Measurements from ENCODE around the gene FZD1. TPM values are rescaled to one million over a fixed set of nuclear protein-coding genes. Genes with fewer than 3 reads are reported as not detected.

Gene FZD1
- total and polyA plus RNA-seq, 2 of the 13 experiments (the other 11 are each of a cell fraction or from before 2014, with no cell fraction given): 0.22 to 0.80 TPM

DNA sequence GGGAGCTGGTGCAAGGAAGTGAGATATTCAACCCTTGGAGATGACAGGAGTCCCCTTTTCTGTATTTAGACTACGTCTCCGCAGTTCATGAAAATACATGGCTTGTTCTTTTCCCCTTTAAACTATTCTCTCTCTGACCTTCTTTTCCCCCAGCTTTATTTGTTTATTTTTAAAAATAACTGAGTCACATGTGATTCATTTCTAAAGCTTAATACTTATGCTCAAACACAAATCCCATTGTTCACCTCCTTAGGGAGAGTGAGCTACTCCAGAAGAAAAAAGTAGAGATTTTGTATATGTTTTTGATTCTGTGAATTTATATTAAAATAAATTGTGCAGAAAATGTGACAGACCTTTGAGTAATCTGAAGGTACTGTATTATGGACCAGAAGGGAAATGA is 35.9 kb upstream of the FZD1 start (continued):
- no peak for TF ChIP-seq RARG (CRISPR knock-in tag; IDR thresholded peaks at IDR 0.05; ENCODE audit: low read depth)

DNA sequence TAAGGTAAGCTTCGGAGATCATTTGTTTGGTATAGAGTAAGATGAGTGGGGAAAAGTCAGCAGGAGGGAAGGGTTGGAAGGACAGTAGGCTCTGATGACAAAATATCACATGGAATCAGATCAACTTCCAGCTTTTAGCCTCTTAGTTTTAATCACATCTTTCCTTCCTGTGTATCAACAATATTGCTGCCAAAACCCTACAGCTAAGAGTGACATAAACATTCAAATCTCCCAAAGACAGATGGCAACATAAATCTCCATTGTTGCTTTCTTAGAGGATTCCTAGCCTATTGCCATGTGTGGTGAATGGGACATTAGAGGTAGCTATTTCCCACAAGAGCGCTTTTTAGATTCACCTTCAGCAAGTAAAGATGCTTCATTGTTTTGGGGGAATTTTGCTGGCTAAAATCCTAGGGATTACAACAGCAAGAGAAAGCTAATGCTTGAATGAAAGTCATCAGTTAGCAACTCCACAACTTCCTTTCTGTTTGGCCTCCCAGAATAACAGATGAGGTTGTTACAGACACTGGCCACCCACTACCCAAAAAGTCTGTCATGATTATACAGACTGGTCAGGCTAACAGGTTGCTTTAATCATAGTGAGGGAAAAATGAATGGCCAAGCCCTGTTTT is 35.2 kb upstream of the FZD1 start:
- H3K4me3 ChIP-seq (replicated peaks in 1 of 3; ENCODE audit: insufficient read depth in 1 of 3, low read depth in 2 of 3, low read length in 3 of 3): no peak overlapping the region

More for the DNA sequence above, 35.2 kb upstream of the FZD1 start:
- H3K9ac ChIP-seq (ENCODE audit: insufficient read depth, low read depth, low read length): no peak overlapping the region
- TF ChIP-seq, protein P1, sequence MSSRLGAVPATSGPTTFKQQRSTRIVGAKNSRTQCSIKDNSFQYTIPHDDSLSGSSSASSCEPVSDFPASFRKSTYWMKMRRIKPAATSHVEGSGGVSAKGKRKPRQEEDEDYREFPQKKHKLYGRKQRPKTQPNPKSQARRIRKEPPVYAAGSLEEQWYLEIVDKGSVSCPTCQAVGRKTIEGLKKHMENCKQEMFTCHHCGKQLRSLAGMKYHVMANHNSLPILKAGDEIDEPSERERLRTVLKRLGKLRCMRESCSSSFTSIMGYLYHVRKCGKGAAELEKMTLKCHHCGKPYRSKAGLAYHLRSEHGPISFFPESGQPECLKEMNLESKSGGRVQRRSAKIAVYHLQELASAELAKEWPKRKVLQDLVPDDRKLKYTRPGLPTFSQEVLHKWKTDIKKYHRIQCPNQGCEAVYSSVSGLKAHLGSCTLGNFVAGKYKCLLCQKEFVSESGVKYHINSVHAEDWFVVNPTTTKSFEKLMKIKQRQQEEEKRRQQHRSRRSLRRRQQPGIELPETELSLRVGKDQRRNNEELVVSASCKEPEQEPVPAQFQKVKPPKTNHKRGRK (CRISPR knock-in tag; IDR thresholded peaks at IDR 0.05): no peak
- TF ChIP-seq, protein P2, sequence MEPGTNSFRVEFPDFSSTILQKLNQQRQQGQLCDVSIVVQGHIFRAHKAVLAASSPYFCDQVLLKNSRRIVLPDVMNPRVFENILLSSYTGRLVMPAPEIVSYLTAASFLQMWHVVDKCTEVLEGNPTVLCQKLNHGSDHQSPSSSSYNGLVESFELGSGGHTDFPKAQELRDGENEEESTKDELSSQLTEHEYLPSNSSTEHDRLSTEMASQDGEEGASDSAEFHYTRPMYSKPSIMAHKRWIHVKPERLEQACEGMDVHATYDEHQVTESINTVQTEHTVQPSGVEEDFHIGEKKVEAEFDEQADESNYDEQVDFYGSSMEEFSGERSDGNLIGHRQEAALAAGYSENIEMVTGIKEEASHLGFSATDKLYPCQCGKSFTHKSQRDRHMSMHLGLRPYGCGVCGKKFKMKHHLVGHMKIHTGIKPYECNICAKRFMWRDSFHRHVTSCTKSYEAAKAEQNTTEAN (CRISPR knock-in tag; conservative IDR thresholded peaks at IDR 0.05): no peak
- no TSS peak for BruUV-seq (replicated peaks)
- H3K9me3 ChIP-seq (ENCODE audit: low read length): no peaks in the 10 kb centered on the region
- H4K20me1 ChIP-seq (ENCODE audit: insufficient read depth, low read length): no peaks in the 10 kb centered on the region
- no peak overlapping the region for H2AFZ ChIP-seq (ENCODE audit: low read length)
- H3K27me3 ChIP-seq (ENCODE audit: control insufficient read depth in 1 of 2, insufficient read depth in 2 of 2, low read length in 2 of 2): peaks cover 0 to 12% of the 10 kb centered on the region in 2 experiments; a peak in 1 of 5 replicates
- intact Hi-C loops (cut with micrococcal nuclease; ENCODE audit: unreplicated experiment) (no loop called here), in situ Hi-C loops (cut with HindIII; ENCODE audit: extremely low pct_ligation_motif_present, low pct_unique_long_range_greater_than_20kb) (no loop called here)
- no peaks in the 10 kb centered on the region for H3K36me3 ChIP-seq (replicated peaks in 1 of 2; ENCODE audit: control insufficient read depth in 1 of 2, insufficient read depth in 2 of 2, low read length in 2 of 2)
- ATAC-seq (no peak), FAIRE-seq (no peak), DNase-seq (ENCODE audit: low spot score) (no peak)
- no peak overlapping the region for H3K27ac ChIP-seq (ENCODE audit: extremely low read length, insufficient read depth, low read length)
- ChIA-PET POLR2A (no interaction called here), CTCF (ENCODE audit: low intra/inter-chr PET ratio, low total read pairs) (no interaction called here)
- no peaks in the 10 kb centered on the region for H3K4me1 ChIP-seq (ENCODE audit: insufficient read depth, low read length)
- H3K79me2 ChIP-seq (ENCODE audit: insufficient read depth, low read length): no peaks in the 10 kb centered on the region
- H3K4me2 ChIP-seq (ENCODE audit: low read depth, low read length): no peak overlapping the region
- 7% methylated on average over 2 of the region's 2 CpGs for WGBS (ENCODE audit: low lambda C conversion rate)
